Caco-2 (cell line): ENCODE data around the gene DOCK3. TPM values are rescaled to one million over a fixed set of nuclear protein-coding genes. Genes with fewer than 3 reads are reported as not detected.

Experiments used
- BruUV-seq: library from RNA; stranded (reverse); fragments of 400-500 nt; replicated peaks from 2 replicates; lab custom pipeline; 2021; lab: Mats Ljungman, UMichigan
- CTCF ChIA-PET: fragments of 300-600 bp; sonication (Branson Sonifier 250); formaldehyde crosslinking; loops from one replicate; lab custom pipeline; 2022; ENCODE audit warnings: antibody characterized with exemption; lab: Charles Lee
- POLR2A ChIA-PET: fragments of 300-600 bp; sonication (Branson Sonifier 250); formaldehyde crosslinking; loops from one replicate; lab custom pipeline; 2022; ENCODE audit warnings: antibody characterized with exemption; lab: Charles Lee
- DNase-seq, 2 experiments: peaks; one replicate each; pipeline versions ENCODE4 v3.0.0 to v3.0.0-alpha.2; 2020 to 2022
- H3K27me3 ChIP-seq: replicated peaks from 2 replicates; pipeline ENCODE4 v1.6.0; 2011; ENCODE audit warnings: low read length; ENCODE audit not compliant: control insufficient read depth, insufficient read depth
- H3K36me3 ChIP-seq: 2 replicates; pipeline ENCODE4 v1.5.1; 2011; ENCODE audit warnings: low read length; ENCODE audit not compliant: control insufficient read depth, insufficient read depth
- H3K4me1 ChIP-seq: fragments of 250-450 bp; sonication (Bioruptor Pico); 2 replicates; pipeline ENCODE4 v1.5.1; 2020; ENCODE audit warnings: mild to moderate bottlenecking
- H3K4me3 ChIP-seq: 2 replicates; pipeline ENCODE4 v1.5.1; 2011; ENCODE audit warnings: low read depth, mild to moderate bottlenecking, control low read depth, low read length
- H3K9me3 ChIP-seq: fragments of 250-450 bp; sonication (Bioruptor Pico); 2 replicates; pipeline ENCODE4 v1.5.1; 2020; ENCODE audit warnings: mild to moderate bottlenecking, moderate library complexity
- H3K27ac Mint-ChIP-seq: one replicate; pipeline ENCODE4 v1.8.0; 2022; ENCODE audit warnings: mixed read lengths; ENCODE audit not compliant: unreplicated experiment
- H3K27me3 Mint-ChIP-seq: one replicate; pipeline ENCODE4 v1.8.0; 2022; ENCODE audit warnings: mixed read lengths; ENCODE audit not compliant: insufficient read depth, unreplicated experiment
- H3K36me3 Mint-ChIP-seq: one replicate; pipeline ENCODE4 v1.8.0; 2022; ENCODE audit warnings: mild to moderate bottlenecking, mixed read lengths; ENCODE audit not compliant: insufficient read depth, unreplicated experiment
- H3K4me1 Mint-ChIP-seq: one replicate; pipeline ENCODE4 v1.8.0; 2022; ENCODE audit warnings: low read depth, mixed read lengths; ENCODE audit not compliant: unreplicated experiment
- H3K4me3 Mint-ChIP-seq: one replicate; pipeline ENCODE4 v1.8.0; 2022; ENCODE audit warnings: mild to moderate bottlenecking, moderate library complexity, mixed read lengths; ENCODE audit not compliant: unreplicated experiment
- H3K9me3 Mint-ChIP-seq: one replicate; pipeline ENCODE4 v1.8.0; 2022; ENCODE audit warnings: mixed read lengths; ENCODE audit not compliant: unreplicated experiment
- CTCF ChIP-seq, 2 experiments: fragments of 200-600 bp in 1 of 2; IDR thresholded peaks; 1 replicate in 1 of 2; 2 replicates in 1 of 2; pipeline versions ENCODE4 v1.5.1 to v1.8.0; 2011 to 2022; ENCODE audit warnings: antibody characterized with exemption in 1 of 2, control low read depth in 1 of 2, inconsistent platforms in 1 of 2, low read depth in 1 of 2, low read length in 1 of 2, mild to moderate bottlenecking in 1 of 2, moderate library complexity in 1 of 2; ENCODE audit not compliant: insufficient read depth in 1 of 2, severe bottlenecking in 1 of 2, unreplicated experiment in 1 of 2
- intact Hi-C: fragments of 100-400 bp; cut with micrococcal nuclease; formaldehyde crosslinking; loops from one replicate; pipeline ENCODE4 v1.10.0; 2022; ENCODE audit not compliant: unreplicated experiment
- total RNA-seq: library from RNA; stranded (reverse); gene quantifications from 2 replicates; pipeline ENCODE4 v1.2.3, GENCODE V29; 2022

The DOCK3 gene
- total RNA-seq, 1 experiment from 2014 or later: 0.05 TPM

GRCh38 chr3:51375136-51375535 is 700.4 kb downstream of the DOCK3 start:
- Histone ChIP-seq H3K36me3 (no peaks in the 10 kb centered on the region), H3K4me3 (no peak overlapping the region), H3K9me3 (no peaks in the 10 kb centered on the region), H3K4me1 (no peaks in the 10 kb centered on the region), H3K27me3 (no peaks in the 10 kb centered on the region)
- ChIA-PET POLR2A (no interaction called here), CTCF (no interaction called here)
- no peaks in the 10 kb centered on the region for H3K9me3 Mint-ChIP-seq
- BruUV-seq: no TSS peak
- no peak overlapping the region for H3K4me3 Mint-ChIP-seq
- peak in 1 of 2 experiments; percentile 6 for DNase-seq
- no peaks in the 10 kb centered on the region for H3K36me3 Mint-ChIP-seq
- H3K4me1 Mint-ChIP-seq: no peaks in the 10 kb centered on the region
- no peak overlapping the region for H3K27ac Mint-ChIP-seq
- intact Hi-C loops: no loop called here
- H3K27me3 Mint-ChIP-seq: peaks cover 21% of the 10 kb centered on the region
- no peak for TF ChIP-seq CTCF (IDR thresholded peaks at IDR 0.05; ENCODE audit: insufficient read depth in 1 of 2, low read depth in 1 of 2, low read length in 1 of 2, severe bottlenecking in 1 of 2, unreplicated experiment in 1 of 2)

- intact Hi-C loops: no loop called here
- Mint-ChIP-seq H3K27me3 (peaks cover 21% of the 10 kb centered on the region), H3K4me1 (no peaks in the 10 kb centered on the region), H3K27ac (no peak overlapping the region), H3K9me3 (no peaks in the 10 kb centered on the region), H3K4me3 (no peak overlapping the region), H3K36me3 (no peaks in the 10 kb centered on the region)
- Histone ChIP-seq H3K4me3 (no peak overlapping the region), H3K9me3 (no peaks in the 10 kb centered on the region), H3K27me3 (no peaks in the 10 kb centered on the region), H3K4me1 (no peaks in the 10 kb centered on the region), H3K36me3 (no peaks in the 10 kb centered on the region)
- ChIA-PET POLR2A (no interaction called here), CTCF (no interaction called here)
- TF ChIP-seq CTCF (IDR thresholded peaks at IDR 0.05; ENCODE audit: insufficient read depth in 1 of 2, low read depth in 1 of 2, low read length in 1 of 2, severe bottlenecking in 1 of 2, unreplicated experiment in 1 of 2): no peak
- no TSS peak for BruUV-seq
- peak in 1 of 2 experiments; percentile 8 for DNase-seq
These were observed 700.8 kb downstream of the DOCK3 start for GRCh38 chr3:51375571-51375970.

GRCh38 chr3:51378065-51378464 is 703.3 kb downstream of the DOCK3 start:
- Histone ChIP-seq H3K4me1 (no peaks in the 10 kb centered on the region), H3K27me3 (no peaks in the 10 kb centered on the region), H3K9me3 (no peaks in the 10 kb centered on the region), H3K36me3 (no peaks in the 10 kb centered on the region), H3K4me3 (no peak overlapping the region)
- DNase-seq: peak in 1 of 2 experiments; percentile 12
- no peaks in the 10 kb centered on the region for H3K4me1 Mint-ChIP-seq
- POLR2A ChIA-PET: no interaction called here
- CTCF ChIA-PET: interaction anchor here (0.8 to 1.7 kb wide), 2 partner anchors 278 to 1008 kb away, joined by 3 to 4 read pairs; no protein-coding TSS in a partner anchor
- intact Hi-C loops: no loop called here
- H3K36me3 Mint-ChIP-seq: no peaks in the 10 kb centered on the region
- BruUV-seq: no TSS peak
- no peak overlapping the region for H3K4me3 Mint-ChIP-seq
- no peak for TF ChIP-seq CTCF (IDR thresholded peaks at IDR 0.05; ENCODE audit: insufficient read depth in 1 of 2, low read depth in 1 of 2, low read length in 1 of 2, severe bottlenecking in 1 of 2, unreplicated experiment in 1 of 2)
- no peaks in the 10 kb centered on the region for H3K9me3 Mint-ChIP-seq
- peaks cover 17% of the 10 kb centered on the region for H3K27me3 Mint-ChIP-seq
- no peak overlapping the region for H3K27ac Mint-ChIP-seq
